SKM-1 (cell line): ENCODE measurements around the gene TOP3A.

ENCODE experiments used
- DNase-seq: peaks from one replicate; lab custom pipeline; 2025; ENCODE audit not compliant: unreplicated experiment; lab: John Stamatoyannopoulos, UW

The TOP3A gene

DNA sequence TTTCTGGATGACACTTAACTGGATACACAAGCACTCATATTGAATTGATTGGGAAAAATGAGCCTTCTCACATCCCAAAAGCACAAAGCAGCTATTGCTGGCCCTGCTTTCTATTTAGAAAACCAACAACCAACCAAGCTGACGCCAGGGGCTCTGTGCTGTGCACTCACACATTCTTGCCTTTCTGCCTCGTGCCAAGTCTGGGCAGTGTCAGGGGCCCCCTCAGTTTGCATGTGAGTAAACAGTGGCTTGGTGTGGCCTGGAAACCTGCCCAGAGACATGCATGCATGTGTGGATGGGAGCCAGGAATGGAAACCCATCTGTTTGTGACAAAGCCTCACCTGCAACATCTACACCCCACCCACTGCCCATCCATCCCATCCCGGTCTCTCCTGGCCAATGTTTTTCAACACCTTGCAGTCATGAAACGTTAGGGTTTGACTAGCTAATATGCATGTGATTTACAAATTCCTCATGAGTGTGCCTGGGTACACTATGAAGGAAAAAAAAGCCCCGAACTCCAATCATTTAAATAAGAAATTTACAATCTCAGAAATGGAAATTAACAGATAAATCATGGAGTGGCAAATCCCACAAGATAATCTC lies 33.9 kb downstream of the TOP3A start:
- DNase-seq: no peak

DNA sequence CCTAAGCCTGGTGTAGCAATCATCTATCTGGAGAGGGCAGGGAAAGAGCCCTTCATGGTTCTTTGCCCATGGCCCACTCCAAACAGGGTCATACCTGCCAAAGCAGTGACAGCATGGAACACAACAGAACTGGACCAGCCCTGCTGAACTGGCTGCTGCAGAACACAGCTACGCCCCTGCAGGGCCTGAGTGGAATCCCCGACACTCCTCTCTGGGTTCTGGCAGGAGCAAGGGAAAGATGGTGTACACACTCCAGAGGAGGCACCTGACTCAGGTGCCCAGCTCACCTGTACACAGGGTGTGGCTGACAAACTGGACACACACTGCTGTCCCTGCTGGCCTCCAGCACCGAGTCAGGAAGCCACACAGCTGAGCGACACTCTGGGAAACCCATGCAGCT lies 34.5 kb downstream of the TOP3A start:
- no peak for DNase-seq

DNA sequence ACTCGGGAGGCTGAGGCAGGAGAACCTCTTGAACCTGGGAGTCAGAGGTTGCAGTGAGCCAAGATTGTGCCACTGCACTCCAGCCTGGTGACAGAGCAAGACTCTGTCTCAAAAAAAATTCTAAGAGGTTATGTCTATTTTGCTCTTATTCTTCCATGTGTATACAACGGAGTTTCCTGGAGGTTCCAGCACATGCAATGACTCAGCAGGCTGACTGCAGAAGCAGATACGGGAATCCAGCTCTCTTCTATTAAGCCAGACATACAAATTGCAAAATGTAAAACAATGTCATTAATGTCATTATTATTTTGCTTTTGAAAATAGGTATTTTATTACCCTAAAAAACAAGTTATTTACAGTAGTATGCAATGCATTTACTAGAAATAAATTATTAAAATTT lies 35.9 kb downstream of the TOP3A start:
- no peak for DNase-seq

DNA sequence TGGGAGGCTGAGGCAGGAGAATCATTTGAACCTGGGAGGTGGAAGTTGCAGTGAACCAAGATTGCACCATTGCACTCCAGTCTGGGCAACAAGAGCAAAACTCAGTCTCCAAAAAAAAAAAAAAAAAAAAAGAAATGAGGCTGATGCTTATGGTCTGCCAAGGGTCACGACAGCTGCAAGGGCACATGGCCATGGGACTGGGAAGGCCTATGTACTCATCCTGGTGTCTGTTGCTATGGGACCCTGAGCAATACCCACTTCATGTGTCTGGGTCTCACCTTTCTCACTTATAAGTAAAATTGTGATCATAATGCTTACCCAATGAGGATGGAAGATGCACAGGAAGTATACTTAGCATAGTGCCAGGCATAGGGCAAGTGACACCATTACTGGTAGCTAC lies 37.7 kb downstream of the TOP3A start:
- no peak for DNase-seq

DNA sequence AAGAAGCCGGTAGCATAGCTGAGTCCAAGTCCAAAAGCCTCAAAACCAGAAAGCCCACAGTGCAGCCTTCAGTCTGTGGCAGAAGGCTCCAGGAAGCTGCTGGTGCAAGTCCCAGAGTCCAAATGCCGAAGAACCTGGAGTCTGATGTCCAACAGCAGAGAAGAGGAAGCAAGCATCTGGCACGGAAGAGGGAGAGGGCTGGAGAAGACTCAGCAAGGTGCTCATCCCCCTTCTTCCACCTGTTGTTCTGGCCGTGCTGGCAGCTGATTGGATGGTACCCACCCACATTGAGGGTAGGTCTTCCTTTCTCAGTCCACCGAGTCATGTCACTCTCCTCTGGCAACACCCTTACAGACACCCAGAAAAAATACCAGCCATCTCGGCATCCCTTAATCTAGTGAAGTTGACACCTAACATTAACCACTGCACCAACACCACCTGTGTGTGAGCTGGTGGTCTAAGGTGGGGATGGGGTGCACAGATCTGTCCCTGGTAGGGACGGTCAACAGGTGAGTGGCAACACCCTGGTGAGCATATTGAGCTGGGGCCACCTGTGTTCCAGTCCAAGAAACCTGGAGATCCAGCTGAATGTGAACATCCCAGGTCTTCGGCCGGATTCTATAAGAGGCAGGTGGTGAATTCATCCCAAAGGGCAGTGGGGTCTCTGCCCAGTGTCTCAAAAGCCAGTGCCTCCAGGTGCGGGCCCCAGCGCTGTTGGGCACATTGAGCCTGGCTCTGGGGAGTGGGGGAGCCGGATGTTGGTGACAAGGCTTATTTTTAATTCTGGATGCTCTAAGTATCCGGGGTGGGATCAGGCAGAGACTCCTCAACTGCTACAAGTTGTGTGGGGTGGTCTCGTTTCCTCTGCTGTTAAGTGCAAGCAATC lies 44.5 kb downstream of the TOP3A start:
- no peak for DNase-seq

DNA sequence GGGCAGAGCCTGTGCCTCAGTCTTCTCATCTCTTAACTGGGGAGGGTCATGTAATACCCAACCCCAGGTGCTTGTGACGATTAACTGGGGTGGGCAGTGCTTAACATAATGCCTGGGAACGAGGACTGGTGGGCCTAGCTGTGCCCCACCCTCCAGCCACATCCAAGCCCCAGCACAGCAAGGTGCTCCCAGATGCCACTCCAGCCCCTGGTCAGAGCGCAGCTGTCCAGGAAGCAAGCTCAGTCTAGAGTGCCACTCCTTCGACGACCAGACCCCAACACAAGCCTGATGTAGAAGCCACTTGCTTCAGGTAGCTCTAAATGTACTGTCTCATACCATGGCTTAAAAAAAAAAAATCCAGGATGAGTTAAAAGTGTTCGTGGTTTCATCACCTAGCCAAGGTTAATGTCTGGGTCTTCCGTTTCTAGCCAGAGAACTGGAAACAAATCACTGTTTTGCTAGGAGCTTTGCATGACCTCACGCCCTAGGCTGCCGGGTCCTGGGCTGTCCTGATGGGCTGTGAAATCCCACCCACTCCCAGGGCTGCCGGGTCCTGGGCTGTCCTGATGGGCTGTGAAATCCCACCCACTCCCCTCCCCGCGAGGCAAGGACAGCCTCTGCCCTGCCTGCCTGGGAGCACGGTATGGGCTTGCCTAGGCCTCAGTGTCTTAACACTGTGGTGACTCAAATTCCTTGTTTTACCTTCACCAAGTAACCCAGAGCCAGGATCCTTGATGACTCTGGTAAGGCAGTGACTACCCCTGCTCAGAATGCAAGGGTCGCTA lies 46.7 kb downstream of the TOP3A start:
- no peak for DNase-seq

DNA sequence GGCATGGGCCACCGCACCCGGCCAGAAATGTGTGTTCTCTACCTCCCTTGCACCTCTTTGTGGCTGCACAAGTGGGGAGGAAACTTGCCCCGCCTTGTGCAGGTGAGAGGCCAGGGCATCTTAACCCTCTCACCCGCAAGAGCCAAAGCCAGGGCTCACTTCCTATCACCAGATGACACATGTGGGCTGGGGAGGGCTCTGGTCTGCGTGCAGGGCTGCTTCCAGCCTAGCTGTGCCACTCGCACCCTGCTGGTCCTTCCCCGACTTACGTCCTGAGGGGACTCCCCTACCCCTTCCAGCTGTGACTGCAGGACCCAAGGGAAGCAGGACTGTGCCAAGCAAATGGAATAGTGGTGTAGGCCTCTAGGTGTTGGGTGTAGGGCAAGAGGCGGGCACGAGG lies 47.4 kb downstream of the TOP3A start:
- DNase-seq: no peak

DNA sequence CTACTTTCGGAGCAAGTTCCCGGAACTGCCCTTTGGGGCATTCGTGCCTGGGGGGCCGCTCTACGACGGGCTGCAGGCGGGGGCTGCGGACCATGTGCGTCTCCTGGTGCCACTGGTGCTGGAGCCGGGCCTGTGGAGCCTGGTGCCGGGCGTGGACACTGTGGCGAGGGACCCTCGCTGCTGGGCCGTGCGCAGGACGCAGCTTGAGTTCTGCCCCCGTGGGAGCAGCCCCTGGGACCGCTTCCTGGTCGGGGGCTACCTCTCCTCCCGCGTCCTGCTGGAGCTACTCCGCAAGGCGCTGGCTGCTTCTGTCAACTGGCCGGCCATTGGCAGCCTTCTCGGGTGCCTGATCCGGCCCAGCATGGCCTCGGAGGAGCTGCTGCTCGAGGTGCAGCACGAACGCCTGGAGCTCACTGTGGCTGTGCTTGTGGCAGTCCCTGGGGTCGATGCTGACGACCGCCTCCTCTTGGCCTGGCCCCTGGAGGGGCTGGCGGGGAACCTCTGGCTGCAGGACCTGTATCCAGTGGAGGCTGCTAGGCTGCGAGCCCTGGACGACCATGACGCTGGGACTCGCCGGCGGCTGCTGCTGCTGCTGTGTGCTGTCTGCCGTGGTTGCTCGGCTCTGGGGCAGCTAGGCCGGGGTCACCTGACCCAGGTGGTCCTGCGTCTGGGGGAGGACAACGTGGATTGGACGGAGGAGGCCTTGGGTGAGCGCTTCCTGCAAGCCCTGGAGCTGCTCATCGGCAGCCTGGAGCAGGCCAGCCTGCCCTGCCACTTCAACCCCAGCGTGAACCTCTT lies 50.7 kb downstream of the TOP3A start:
- no peak for DNase-seq

DNA sequence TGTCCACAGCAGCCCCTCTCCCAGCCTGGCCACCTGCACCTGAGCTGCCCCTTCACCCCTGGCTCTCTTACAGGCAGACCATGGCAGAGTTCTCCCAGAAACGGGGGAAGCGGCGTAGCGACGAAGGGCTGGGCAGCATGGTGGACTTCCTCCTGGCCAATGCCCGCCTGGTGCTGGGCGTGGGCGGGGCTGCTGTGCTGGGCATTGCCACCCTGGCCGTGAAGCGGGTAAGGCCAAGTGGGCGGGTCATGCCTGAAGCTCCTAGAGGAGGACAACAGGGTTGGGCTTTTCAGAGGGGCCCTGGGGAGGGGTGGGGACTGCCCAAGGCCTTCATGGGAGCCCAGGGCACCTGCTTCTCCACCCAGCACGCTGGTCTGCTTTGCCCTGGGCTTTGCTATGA lies 52.2 kb downstream of the TOP3A start:
- no peak for DNase-seq

DNA sequence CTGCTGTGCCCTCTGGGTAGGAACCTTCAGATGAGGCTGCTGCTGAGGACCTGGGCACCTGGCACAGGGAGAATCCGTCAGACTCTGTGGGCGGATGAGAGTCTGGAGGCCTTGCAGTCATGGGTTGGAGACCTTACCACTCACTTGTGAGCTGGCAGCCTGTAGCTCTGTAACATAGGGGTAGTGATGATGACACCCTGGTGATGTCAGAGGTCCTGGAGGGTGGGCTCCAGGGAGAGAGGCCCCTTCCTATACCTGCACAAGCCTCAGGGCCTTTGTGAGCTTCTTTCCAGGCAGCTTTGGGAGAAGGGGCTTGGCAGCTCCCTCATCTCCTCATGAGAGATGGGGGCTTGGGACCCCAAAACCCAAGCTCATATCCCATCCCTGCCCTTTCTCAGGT lies 52.7 kb downstream of the TOP3A start:
- no peak for DNase-seq

DNA sequence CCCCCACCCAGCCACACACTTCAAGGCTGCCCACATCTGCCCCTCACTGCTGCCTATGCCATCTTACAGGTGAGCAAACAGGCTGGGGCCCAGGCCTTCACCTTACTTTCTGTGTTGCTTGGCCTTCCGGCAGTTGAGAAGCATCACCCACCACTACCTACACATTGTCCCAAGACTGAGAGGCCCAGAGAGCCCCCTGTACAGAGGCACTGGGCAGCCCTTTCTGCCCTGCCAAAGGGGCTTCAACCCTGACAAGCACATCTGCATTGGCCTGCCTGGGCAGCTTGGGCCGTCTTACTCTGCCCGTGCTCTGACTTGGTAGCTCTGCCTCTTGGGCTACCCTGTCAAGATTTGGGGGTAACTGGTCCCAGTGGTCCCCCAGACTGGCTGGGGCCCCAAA lies 53.1 kb downstream of the TOP3A start:
- no peak for DNase-seq

DNA sequence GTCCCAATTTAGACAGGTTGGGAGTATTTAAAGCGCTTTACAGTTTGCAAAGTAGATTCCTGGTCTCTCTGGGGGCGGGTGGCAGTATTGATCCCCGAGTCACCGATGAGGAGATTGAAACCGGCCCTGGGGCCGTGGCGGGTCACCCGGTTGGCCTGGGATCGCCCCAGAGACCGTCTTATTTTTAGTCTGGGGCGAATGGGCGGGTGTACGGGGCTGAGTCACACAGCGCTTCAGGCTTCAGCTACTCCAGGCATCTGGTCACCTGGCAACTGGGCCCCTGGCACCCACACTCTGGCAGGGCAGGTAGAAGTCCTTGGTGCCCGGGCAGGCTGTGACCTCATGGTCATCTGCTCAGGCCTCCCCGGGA lies 53.7 kb downstream of the TOP3A start:
- peak; percentile 5 for DNase-seq

DNA sequence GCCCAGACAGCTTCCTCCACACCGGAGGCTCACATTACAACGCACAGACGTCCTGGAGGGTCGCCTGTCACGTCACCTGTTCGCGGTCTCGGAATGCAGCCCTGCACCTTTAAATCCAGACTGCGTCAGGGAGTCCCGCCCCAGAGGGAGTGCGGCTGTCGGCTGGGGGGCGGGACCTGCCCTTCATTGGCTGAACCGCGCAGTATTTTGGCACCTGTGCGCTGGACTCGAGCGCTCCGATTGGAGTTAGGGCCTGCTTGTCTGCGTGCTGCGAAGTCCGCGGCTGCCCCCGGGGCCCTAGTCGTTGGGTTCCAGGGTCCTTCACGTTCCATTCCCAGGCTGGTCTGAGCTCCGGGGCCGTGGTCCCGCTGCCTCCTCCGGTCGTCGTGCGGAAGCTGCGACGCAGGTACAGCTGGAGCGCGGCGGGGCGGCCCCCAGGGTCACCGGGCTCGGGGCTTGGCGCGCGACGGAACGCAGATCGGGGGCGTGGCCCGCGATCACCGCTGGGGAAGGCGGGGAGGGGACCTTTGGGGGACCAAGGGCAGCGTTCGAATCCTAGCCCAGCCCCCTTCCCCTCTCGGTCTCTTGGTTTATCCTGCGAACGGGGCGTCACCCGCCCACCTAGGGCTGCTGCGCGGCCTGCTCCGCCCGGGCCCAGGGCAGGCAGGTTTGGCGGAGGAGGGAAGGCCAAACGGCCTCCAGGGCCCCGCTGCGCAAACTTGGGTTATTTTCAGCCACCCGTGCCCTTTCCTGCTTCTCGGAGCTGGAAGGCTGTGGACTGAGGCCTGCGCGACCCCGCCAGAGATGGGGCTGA lies 54.3 kb downstream of the TOP3A start, which contains the start of gene MIEF2:
Gene MIEF2 (plus strand): TSS at position 331 of the 814 bp plus-strand sequence. CDS start 2,059 bp downstream, outside the sequence.
- DNase-seq: peak; percentile 86

DNA sequence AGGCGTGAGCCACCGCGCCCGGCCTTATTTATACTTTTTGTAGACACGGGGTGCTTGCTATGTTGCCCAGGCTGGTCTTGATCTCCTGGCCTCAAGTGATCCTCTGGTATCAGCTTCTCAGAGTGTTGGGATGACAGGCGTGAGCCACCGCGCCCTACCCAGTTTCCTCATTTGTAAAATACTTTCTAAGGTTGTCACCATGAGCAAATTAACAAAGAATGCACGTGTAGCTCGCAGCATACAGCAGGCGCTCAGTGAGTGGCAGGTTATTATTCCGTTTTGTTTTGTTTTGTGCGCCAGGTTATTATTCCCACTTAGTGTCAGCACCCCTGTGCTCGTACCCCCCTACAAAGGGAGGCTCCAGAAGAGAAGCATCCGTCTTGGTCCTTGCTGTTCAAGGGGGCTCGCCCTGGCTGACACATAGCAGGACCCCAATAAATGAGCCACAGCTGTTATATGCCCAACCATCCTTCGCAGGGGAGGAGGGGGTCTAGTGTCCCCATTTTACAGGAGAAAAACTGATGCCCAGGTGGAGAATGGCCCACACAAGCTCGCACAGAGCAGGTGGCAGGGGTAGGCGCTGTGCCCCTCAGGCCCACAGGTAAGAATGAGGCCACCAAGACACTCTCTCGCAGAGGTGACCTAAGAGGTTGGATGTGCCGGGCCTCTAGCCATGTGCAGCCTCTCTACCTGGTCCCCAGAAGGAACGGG lies 55.0 kb downstream of the TOP3A start:
- DNase-seq: no peak

DNA sequence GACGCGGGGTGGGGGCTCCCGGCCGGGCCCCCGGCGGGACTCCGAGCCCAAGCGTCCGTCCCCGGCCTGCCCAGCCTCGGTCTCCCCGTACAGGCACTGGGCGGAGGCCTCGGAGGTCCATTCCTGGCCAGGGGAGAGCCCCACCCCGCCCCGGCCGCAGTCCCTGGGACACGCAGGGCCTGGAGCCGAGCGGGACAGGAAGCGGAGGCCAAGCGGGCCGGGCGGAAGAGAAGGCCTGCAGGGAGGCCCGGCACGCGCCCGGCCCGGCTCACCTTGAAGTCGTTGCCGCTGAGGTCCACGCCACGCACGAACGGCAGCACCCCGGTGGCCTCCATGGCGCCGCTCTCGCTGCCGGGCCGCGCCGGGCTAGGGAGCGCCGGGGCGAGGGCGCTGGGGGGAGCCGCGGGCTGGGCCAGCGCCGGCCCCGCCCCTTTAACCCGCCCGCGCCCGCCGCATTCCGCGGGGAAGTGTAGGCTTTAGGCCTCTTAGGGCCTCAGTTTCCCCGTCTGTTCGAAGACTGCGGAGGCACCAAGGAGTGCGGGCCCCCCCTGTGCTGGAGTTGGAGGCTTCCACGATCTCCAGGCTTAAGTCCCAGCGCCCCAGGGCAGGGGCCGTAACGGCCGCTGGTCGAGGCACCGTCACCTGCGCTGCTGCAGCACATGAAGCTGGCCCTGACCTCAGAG lies 56.3 kb downstream of the TOP3A start, which contains the start of gene FLII:
Gene FLII (minus strand): TSS at position 383 of the 683 bp plus-strand sequence. CDS start 48 bp downstream, at position 335.
- DNase-seq: no peak

DNA sequence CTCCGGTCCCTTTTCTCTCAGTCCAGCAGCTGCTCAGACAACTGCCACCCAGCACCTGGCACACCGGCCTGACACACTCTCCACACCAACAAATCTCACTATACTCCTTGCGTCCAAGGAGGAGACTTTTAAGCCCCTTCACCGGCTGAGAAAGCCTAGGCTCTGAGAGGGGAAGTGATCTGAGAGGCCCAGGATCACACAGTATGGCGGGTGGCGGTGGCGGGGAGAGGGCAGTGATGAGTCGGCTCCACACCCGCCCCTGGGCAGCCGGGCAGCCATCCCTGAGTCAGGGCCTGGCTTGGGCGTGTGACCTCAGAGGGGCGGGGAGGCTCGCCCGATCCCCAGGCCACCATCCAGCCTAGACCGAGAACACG lies 56.8 kb downstream of the TOP3A start:
- DNase-seq: peak; percentile 32

DNA sequence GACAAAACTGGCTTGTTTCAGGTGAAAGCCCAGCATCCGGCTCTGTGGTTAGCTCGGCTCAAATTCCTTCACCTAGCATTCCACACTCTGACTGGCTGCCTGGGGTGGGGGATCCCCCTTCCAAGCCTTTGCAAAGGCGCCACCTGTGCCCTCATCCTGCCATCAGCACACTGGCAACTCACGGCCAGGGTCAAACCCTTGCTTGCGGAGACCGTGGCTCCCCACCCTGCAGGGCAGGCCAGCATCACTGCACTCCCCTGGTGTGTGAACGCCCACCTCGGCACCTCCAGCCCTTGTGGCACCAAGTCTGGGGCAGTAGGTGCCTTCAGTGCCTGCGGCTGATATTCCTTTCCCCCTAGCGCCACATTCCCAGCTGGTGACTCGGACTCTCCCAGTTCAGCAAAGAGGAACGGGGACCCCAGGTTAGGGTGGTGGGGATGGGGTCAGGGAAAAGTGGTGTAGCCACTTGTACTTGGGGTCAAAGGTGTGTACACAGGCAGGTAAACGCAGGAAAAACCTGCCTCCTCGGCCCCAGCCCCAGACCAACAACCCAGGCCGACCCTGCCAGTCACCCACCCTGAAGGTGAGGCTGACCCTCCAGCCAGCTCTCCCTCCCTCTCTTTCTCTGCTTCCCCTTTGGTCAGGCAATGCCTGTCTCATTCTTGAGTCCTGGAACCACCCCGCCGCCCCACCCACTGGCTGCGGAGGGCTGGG lies 57.4 kb downstream of the TOP3A start:
- DNase-seq: peak; percentile 32

DNA sequence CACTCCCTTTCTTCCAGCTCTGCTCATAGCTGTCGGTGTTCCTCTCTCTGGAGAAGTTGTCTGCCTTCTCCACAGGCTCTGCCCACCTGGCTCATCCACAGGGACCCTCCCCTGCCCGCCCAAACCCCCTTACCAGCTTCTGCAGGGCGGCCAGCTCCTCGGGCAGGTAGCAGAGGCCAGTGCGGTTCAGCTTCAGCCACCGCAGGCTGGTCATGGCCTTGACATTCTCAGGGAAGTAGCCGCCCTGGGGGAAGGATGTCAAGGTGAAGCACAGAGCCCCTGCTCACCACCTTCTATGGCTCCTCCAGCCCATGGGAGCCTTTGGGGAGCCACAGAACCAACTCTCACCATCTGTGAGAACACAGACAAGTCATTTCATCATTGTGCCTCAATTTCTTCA lies 58.0 kb downstream of the TOP3A start:
- DNase-seq: no peak
